Body of pancreas (tissue), 4 donors: ENCODE data around the gene CEP290. TPM values are rescaled to one million over a fixed set of nuclear protein-coding genes. Genes with fewer than 3 reads are reported as not detected.
"Not testable (repeated sequence)": the region's sequence is repeated elsewhere in the genome, so short reads cannot be mapped to it uniquely, and the experiment has no call there.

Experiments
- ATAC-seq: fragments of 150-250 bp; one replicate; pipeline ENCODE4 v1.9.1; 2016
- DNase-seq, 4 donors: peaks; one replicate each; pipeline ENCODE4 v3.0.0-alpha.2; 2019
- H3K27ac ChIP-seq, 4 donors: fragments of 200-600 bp; sonication (generic); 1 replicate in 3 of 4; 2 replicates in 1 of 4; pipeline versions ENCODE4 v1.5.1 to v1.6.1; 2016 to 2019; ENCODE audit warnings: mild to moderate bottlenecking in 1 of 4, mixed read lengths in 1 of 4, moderate library complexity in 1 of 4
- H3K27me3 ChIP-seq, 2 donors: fragments of 200-600 bp; sonication (generic); one replicate each; pipeline ENCODE4 v1.6.0; 2016; ENCODE audit warnings: mild to moderate bottlenecking in 1 of 2
- H3K36me3 ChIP-seq, 2 donors: fragments of 200-600 bp; sonication (generic); replicated peaks in 1 of 2; 2 replicates each; pipeline ENCODE4 v1.5.1; 2016; ENCODE audit warnings: low read depth in 2 of 2; ENCODE audit not compliant: insufficient read depth in 1 of 2
- H3K4me1 ChIP-seq: fragments of 200-600 bp; sonication (generic); one replicate; pipeline ENCODE4 v1.6.0; 2016
- H3K4me3 ChIP-seq, 2 donors: fragments of 200-600 bp; sonication (generic); 1 replicate in 1 of 2; 2 replicates in 1 of 2; pipeline ENCODE4 v1.5.1; 2016 to 2019
- H3K9me3 ChIP-seq, 3 donors: fragments of 200-600 bp; sonication (generic); 1 replicate in 2 of 3; 2 replicates in 1 of 3; pipeline ENCODE4 v1.5.1; 2016
- POLR2A ChIP-seq, 3 donors: fragments of 450-650 bp; IDR thresholded peaks; one replicate each; pipeline ENCODE4 v1.6.1; 2016; ENCODE audit warnings: antibody characterized with exemption in 3 of 3, mild to moderate bottlenecking in 2 of 3
- WGBS, 2 donors: methylation state at CpG; one replicate each; pipeline ENCODE4 v1.1.5; 2017; 5-methylcytosine and 5-hydroxymethylcytosine counted together
- intact Hi-C: fragments of 100-400 bp; cut with DNase I; formaldehyde crosslinking; loops from one replicate; pipeline ENCODE4 v1.15.1; 2023
- total RNA-seq, 2 donors: library from RNA; depleted of rRNA; stranded (reverse); fragments of >200 nt; gene quantifications; one replicate each; pipeline ENCODE4 v1.1.0, GENCODE V29; 2016
- TF ChIP-seq, protein P1 (sequence below), 7 experiments: fragments of 450-650 bp in 4 of 7; fragments of 200-600 bp in 3 of 7; sonication (generic) in 3 of 7; IDR thresholded peaks; one replicate each; pipeline ENCODE4 v1.5.1; 2016 to 2019; ENCODE audit warnings: antibody characterized with exemption in 7 of 7

The CEP290 gene
- total RNA-seq, 2 donors from 2014 or later = 20.4 to 22.6 TPM

DNA sequence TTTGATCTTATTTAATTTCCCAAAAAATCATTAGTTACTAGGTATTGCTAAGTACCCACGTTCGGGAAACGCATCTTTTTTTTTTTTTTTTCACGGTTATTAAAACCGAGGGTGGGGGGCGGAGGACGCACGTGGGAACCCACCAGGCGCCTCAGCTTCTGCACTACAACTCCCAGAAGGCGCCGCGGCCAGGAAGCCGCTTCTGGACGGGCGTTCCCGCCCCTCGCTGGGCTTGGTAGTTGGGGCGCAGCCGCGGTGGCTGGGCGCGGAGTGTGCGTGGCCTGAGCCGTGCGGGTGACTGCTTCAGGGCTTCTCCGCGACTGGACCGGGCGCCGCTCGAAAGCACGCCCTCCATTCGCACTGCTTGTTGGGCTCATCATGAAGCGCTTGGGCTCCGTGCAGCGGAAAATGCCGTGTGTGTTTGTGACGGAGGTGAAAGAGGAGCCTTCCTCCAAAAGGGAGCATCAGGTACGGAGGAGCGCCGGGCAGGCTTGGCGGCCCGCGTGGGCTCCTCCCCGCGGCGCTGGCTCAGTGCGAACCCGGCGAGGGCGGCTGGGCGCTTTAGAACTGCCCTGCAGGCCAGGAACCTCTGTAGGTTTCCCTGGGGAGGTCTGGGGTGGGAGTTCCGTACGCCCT, 106.5 kb downstream of the CEP290 start:
- no peaks in the 10 kb centered on the region for H3K27me3 ChIP-seq
- peaks cover 23% of the 10 kb centered on the region for H3K4me1 ChIP-seq
- no peaks in the 10 kb centered on the region for H3K36me3 ChIP-seq
- TF ChIP-seq, protein P1, sequence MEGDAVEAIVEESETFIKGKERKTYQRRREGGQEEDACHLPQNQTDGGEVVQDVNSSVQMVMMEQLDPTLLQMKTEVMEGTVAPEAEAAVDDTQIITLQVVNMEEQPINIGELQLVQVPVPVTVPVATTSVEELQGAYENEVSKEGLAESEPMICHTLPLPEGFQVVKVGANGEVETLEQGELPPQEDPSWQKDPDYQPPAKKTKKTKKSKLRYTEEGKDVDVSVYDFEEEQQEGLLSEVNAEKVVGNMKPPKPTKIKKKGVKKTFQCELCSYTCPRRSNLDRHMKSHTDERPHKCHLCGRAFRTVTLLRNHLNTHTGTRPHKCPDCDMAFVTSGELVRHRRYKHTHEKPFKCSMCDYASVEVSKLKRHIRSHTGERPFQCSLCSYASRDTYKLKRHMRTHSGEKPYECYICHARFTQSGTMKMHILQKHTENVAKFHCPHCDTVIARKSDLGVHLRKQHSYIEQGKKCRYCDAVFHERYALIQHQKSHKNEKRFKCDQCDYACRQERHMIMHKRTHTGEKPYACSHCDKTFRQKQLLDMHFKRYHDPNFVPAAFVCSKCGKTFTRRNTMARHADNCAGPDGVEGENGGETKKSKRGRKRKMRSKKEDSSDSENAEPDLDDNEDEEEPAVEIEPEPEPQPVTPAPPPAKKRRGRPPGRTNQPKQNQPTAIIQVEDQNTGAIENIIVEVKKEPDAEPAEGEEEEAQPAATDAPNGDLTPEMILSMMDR (IDR thresholded peaks at IDR 0.05) = peak in 1 of 7 experiments; percentile 4
- TF ChIP-seq POLR2A (IDR thresholded peaks at IDR 0.05) = peak; percentile 87 to 92 (median 91)
- H3K27ac ChIP-seq = peak overlapping the region; percentile 84 to 91 (median 86)
- intact Hi-C loops = no loop called here
- ATAC-seq (peak; percentile 98), DNase-seq (peak; percentile 86 to 93 (median 89))
- WGBS, 2 donors = 0 to 1% methylated on average over 29 to 54 of the region's 54 CpGs
- H3K4me3 ChIP-seq = peak overlapping the region; percentile 38 to 73
- no peaks in the 10 kb centered on the region for H3K9me3 ChIP-seq

DNA sequence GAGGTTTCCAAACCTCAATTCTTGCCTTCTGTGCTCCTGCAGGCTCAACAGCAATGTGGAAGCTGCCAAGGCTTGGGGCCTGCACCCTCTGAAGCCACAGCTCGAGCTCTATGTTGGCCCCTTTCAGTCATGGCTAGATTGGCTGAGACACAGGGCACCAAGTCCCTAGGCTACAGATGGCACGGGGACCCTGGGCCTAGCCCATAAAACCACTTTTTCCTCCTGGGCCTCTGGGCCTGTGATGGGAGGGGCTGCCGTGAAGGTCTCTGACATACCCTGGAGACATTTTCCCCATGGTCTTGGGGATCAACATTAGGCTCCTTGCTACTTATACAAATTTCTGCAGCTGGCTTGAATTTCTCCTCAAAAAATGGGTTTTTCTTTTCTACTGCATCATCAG, 110.7 kb downstream of the CEP290 start:
- H3K9me3 ChIP-seq, DNase-seq, H3K4me3 ChIP-seq, intact Hi-C loops, H3K36me3 ChIP-seq, H3K4me1 ChIP-seq, ATAC-seq, H3K27ac ChIP-seq, H3K27me3 ChIP-seq: not testable (repeated sequence)
- 76 to 78% methylated on average over 3 of the region's 3 CpGs for WGBS, 2 donors

DNA sequence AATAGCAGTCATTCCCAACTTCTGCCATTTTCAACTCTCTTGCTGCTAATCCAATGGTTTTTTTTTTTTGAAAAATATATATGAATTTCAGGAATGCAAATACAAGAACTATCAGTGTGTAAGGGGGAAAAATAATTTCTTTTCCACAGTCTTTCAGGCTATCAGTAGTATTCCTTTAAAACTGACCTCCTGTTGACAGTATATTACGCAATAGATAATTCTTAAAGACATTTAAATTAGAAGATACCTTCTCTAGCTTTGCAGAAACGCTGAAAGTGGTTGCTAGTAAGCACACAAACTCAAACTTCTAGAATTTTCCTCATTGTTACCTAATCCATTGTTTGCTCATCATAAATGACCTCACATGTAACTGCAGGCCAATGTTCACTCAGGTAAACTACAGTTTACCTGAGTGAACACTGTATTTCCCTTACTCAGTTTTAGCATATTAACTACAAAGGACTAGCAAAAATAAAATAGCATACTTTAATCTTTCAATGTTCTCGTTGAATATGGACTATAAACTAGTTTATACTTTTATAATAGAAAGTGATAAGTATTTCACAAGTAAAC, 112.7 kb downstream of the CEP290 start, which contains the start of gene C12orf50:
TSS of gene C12orf50 (minus strand) at position 309 of the 573 bp plus-strand sequence. CDS start 2,439 bp downstream, outside the sequence.
- Histone ChIP-seq H3K27me3 (no peaks in the 10 kb centered on the region), H3K36me3 (no peaks in the 10 kb centered on the region), H3K4me1 (no peaks in the 10 kb centered on the region), H3K4me3 (no peak within 1 kb of the TSS), H3K27ac (no peak within 1 kb of the TSS), H3K9me3 (no peaks in the 10 kb centered on the region)
- intact Hi-C loops = no loop called here
- TF ChIP-seq, protein P1 (IDR thresholded peaks at IDR 0.05) = no peak
- no peak for TF ChIP-seq POLR2A (IDR thresholded peaks at IDR 0.05)
- DNase-seq = no peak
- 30 to 46% methylated on average over 3 of the region's 3 CpGs for WGBS, 2 donors
- ATAC-seq = no peak

DNA sequence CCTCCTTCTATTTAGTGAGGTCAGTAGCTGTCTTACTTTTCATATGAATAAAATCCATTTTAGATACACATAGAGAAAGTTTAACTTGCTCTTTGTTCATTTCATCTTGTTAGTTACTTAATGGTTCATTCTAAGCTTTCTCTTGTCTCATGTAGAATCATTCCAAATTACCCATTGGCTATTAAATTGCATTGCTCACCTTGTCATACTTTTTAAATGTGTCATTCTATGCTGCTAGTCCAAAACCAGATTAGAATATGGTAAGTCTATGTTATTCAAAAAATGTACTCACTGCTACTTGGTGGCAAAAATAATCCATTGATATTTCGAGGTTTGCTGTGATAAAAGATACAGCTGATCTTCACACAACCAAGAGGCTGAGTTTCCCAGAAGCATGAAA, 115.7 kb downstream of the CEP290 start:
- Histone ChIP-seq H3K27me3 (no peaks in the 10 kb centered on the region), H3K4me3 (no peak overlapping the region), H3K36me3 (no peaks in the 10 kb centered on the region), H3K27ac (no peak overlapping the region), H3K4me1 (no peaks in the 10 kb centered on the region), H3K9me3 (no peaks in the 10 kb centered on the region)
- no peak for DNase-seq
- WGBS, 2 donors = 54 to 69% methylated on average over 1 of the region's 1 CpG
- ATAC-seq = no peak
- intact Hi-C loops = no loop called here
- no peak for TF ChIP-seq POLR2A (IDR thresholded peaks at IDR 0.05)
- TF ChIP-seq, protein P1 (IDR thresholded peaks at IDR 0.05) = no peak

- Histone ChIP-seq H3K27ac (no peak overlapping the region), H3K36me3 (no peaks in the 10 kb centered on the region), H3K27me3 (no peaks in the 10 kb centered on the region), H3K4me1 (no peaks in the 10 kb centered on the region), H3K4me3 (no peak overlapping the region), H3K9me3 (no peaks in the 10 kb centered on the region)
- 78 to 85% methylated on average over 2 to 3 of the region's 3 CpGs for WGBS, 2 donors
- no peak for TF ChIP-seq POLR2A (IDR thresholded peaks at IDR 0.05)
- TF ChIP-seq, protein P1 (IDR thresholded peaks at IDR 0.05) = no peak
- ATAC-seq = no peak
- intact Hi-C loops = no loop called here
- no peak for DNase-seq
These were observed 123.9 kb downstream of the CEP290 start for GRCh38 chr12:88017964-88018363.
